ENCODE results near the gene LHFPL3. TPM values are rescaled to one million over a fixed set of nuclear protein-coding genes. Genes with fewer than 3 reads are reported as not detected.
A peak's percentile ranks its signal among the peaks of the same experiment; 100 is the strongest.

The LHFPL3 gene
- total and polyA plus RNA-seq, 2 of the 13 experiments (the other 11 are each of a cell fraction or from before 2014, with no cell fraction given): not detected

- TF ChIP-seq NFYC (CRISPR knock-in tag; IDR thresholded peaks at IDR 0.05): no peak
- TF ChIP-seq NR2F6 (IDR thresholded peaks at IDR 0.05): no peak
- no peak for TF ChIP-seq NR2F6 (CRISPR knock-in tag; IDR thresholded peaks at IDR 0.05)
- no peak for TF ChIP-seq LBX2 (CRISPR knock-in tag; IDR thresholded peaks at IDR 0.05; ENCODE audit: borderline replicate concordance)
- TF ChIP-seq MIER2 (CRISPR knock-in tag; IDR thresholded peaks at IDR 0.05): no peak
- TF ChIP-seq ZNF180 (CRISPR knock-in tag; IDR thresholded peaks at IDR 0.05; ENCODE audit: borderline replicate concordance, low read depth): no peak
- no peak for TF ChIP-seq TAF15 (IDR thresholded peaks at IDR 0.05; ENCODE audit: low read depth, low read length, poor library complexity, severe bottlenecking)
- TF ChIP-seq, protein P1, sequence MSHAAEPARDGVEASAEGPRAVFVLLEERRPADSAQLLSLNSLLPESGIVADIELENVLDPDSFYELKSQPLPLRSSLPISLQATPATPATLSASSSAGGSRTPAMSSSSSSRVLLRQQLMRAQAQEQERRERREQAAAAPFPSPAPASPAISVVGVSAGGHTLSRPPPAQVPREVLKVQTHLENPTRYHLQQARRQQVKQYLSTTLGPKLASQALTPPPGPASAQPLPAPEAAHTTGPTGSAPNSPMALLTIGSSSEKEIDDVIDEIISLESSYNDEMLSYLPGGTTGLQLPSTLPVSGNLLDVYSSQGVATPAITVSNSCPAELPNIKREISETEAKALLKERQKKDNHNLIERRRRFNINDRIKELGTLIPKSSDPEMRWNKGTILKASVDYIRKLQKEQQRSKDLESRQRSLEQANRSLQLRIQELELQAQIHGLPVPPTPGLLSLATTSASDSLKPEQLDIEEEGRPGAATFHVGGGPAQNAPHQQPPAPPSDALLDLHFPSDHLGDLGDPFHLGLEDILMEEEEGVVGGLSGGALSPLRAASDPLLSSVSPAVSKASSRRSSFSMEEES (CRISPR knock-in tag; IDR thresholded peaks at IDR 0.05): no peak
- no peak for TF ChIP-seq ZNF564 (CRISPR knock-in tag; IDR thresholded peaks at IDR 0.05)
- no peak for TF ChIP-seq GTF2F1 (IDR thresholded peaks at IDR 0.05; ENCODE audit: low read length)
These were observed 54.2 kb downstream of the LHFPL3 start (continued) for GRCh38 chr7:104382616-104383015.

GRCh38 chr7:104386943-104387342 is 58.5 kb downstream of the LHFPL3 start:
- ATAC-seq (no peak), DNase-seq (ENCODE audit: low spot score) (no peak), FAIRE-seq (no peak)
- no peaks in the 10 kb centered on the region for H3K79me2 ChIP-seq (ENCODE audit: insufficient read depth, low read length)
- no peak overlapping the region for H3K4me3 ChIP-seq (replicated peaks in 1 of 3; ENCODE audit: insufficient read depth in 1 of 3, low read depth in 2 of 3, low read length in 3 of 3)
- CTCF ChIA-PET (ENCODE audit: low intra/inter-chr PET ratio, low total read pairs): no interaction called here
- POLR2A ChIA-PET: no interaction called here
- H3K4me1 ChIP-seq (ENCODE audit: insufficient read depth, low read length): no peaks in the 10 kb centered on the region
- no peak overlapping the region for H3K27ac ChIP-seq (ENCODE audit: extremely low read length, insufficient read depth, low read length)
- H3K4me2 ChIP-seq (ENCODE audit: low read depth, low read length): no peak overlapping the region
- no peak overlapping the region for H3K9ac ChIP-seq (ENCODE audit: insufficient read depth, low read depth, low read length)
- no TSS peak for BruUV-seq (replicated peaks)
- TF ChIP-seq, protein P2, sequence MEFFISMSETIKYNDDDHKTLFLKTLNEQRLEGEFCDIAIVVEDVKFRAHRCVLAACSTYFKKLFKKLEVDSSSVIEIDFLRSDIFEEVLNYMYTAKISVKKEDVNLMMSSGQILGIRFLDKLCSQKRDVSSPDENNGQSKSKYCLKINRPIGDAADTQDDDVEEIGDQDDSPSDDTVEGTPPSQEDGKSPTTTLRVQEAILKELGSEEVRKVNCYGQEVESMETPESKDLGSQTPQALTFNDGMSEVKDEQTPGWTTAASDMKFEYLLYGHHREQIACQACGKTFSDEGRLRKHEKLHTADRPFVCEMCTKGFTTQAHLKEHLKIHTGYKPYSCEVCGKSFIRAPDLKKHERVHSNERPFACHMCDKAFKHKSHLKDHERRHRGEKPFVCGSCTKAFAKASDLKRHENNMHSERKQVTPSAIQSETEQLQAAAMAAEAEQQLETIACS (CRISPR knock-in tag; IDR thresholded peaks at IDR 0.05): no peak
- TF ChIP-seq MAFK (conservative IDR thresholded peaks at IDR 0.05 in 1 of 2, IDR thresholded peaks at IDR 0.05 in 1 of 2; ENCODE audit: low read length in 2 of 2) (peak; percentile 25 to 83; a peak in 3 of 4 replicates), MAFF (IDR thresholded peaks at IDR 0.05; ENCODE audit: low read depth, low read length) (peak; percentile 69; the same call in 1 of the 2 replicates)
- in situ Hi-C loops (cut with HindIII; ENCODE audit: extremely low pct_ligation_motif_present, low pct_unique_long_range_greater_than_20kb): no loop called here
- intact Hi-C loops (cut with micrococcal nuclease; ENCODE audit: unreplicated experiment): no loop called here
- H2AFZ ChIP-seq (ENCODE audit: low read length): no peak overlapping the region
- H3K27me3 ChIP-seq (ENCODE audit: control insufficient read depth in 1 of 2, insufficient read depth in 2 of 2, low read length in 2 of 2): peaks cover 0 to 5% of the 10 kb centered on the region in 2 experiments; a peak in 1 of 5 replicates
- peaks cover 10% of the 10 kb centered on the region for H3K9me3 ChIP-seq (ENCODE audit: low read length)
- no peaks in the 10 kb centered on the region for H4K20me1 ChIP-seq (ENCODE audit: insufficient read depth, low read length)
- H3K36me3 ChIP-seq (replicated peaks in 1 of 2; ENCODE audit: control insufficient read depth in 1 of 2, insufficient read depth in 2 of 2, low read length in 2 of 2): no peaks in the 10 kb centered on the region
